ENCODE measurements around the gene GREB1. TPM values are rescaled to one million over a fixed set of nuclear protein-coding genes. Genes with fewer than 3 reads are reported as not detected.

GREB1 gene
- polyA plus RNA-seq, 1 donor from 2014 or later: 17.2 TPM

DNA sequence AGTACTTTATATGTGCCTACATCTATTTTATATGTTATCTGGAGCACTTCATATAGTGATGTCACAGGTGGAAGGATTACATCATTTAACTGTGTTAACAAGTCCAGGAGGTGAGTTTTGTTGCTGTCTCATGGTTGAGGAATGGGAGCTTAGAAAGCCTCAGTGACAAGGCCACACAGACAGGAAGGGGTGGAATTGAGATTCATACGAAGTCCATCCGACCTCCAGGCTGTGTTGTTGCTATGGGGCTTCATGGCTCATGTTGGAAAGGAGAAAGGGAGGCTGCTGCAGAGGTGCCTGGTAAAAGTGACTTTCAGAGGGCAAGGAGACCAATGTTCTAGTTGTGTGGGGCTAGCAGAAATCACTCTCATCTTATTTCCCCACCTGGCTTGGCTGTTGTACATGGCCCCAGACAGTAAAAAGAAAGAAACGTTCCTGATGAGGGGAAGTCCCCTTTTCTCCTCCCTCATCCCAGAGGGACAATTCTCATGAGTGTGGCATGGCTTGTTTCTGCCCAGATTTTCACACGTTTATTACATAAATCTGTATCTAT, 31.0 kb upstream of the GREB1 start:
- H4K20me1 ChIP-seq (ENCODE audit: insufficient read depth): no peaks in the 10 kb centered on the region
- no peak overlapping the region for H2AFZ ChIP-seq (ENCODE audit: low read depth, low read length)
- H3K9me2 ChIP-seq (ENCODE audit: insufficient read depth, low read length): no peaks in the 10 kb centered on the region
- H3K9ac ChIP-seq (ENCODE audit: low read length): no peak overlapping the region
- no peaks in the 10 kb centered on the region for H3K79me2 ChIP-seq (replicated peaks; ENCODE audit: insufficient read depth, low read length)
- H3K27me3 ChIP-seq (ENCODE audit: insufficient read depth, low read depth, low read length): no peaks in the 10 kb centered on the region
- peaks cover 2% of the 10 kb centered on the region for H3K9me3 ChIP-seq (ENCODE audit: low read length)
- no peaks in the 10 kb centered on the region for H3K36me3 ChIP-seq (ENCODE audit: insufficient read depth, low read length)
- H3K4me3 ChIP-seq (ENCODE audit: low read length): no peak overlapping the region
- no peak overlapping the region for H3K4me2 ChIP-seq (ENCODE audit: low read length)
- no peak for TF ChIP-seq RAD21 (conservative IDR thresholded peaks at IDR 0.05)
- TF ChIP-seq SMC3 (conservative IDR thresholded peaks at IDR 0.05; ENCODE audit: poor library complexity): no peak
- no peak for TF ChIP-seq EP300 (conservative IDR thresholded peaks at IDR 0.05; ENCODE audit: poor library complexity, severe bottlenecking)
- no peak overlapping the region for H3K27ac ChIP-seq (ENCODE audit: low read length)
- no peaks in the 10 kb centered on the region for H3F3A ChIP-seq (ENCODE audit: insufficient read depth, low read length, poor library complexity, severe bottlenecking)

DNA sequence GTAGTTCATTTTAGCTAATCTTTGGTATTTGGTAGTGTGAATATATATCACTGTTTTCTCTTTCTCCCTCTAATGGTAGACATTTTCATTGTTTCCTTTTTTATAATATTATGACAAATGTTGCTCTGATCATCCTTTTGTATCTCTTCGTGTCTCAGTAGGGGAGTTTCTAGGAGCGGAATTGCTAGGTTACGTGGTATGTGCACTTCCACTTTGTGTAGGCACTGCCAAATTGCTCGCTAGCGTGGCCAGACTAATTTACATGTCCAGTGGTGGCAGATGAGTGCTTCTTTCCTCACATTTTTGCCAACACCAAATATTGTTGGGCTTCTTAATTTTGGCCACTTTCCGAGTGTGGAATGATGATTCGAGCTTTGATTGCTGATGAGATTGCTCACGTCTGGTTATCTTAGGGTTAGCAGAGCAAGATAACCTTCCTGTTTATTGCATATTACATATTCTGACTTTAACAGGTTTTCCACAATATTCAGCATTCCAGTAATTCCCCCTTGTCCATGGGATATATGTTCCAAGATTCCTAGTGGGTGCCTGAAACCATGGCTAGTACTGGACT, 30.4 kb upstream of the GREB1 start:
- no peak overlapping the region for H3K4me2 ChIP-seq (ENCODE audit: low read length)
- TF ChIP-seq POLR2AphosphoS5 (IDR thresholded peaks at IDR 0.05) (no peak), RAD21 (conservative IDR thresholded peaks at IDR 0.05) (no peak), SMC3 (conservative IDR thresholded peaks at IDR 0.05; ENCODE audit: poor library complexity) (no peak), EP300 (conservative IDR thresholded peaks at IDR 0.05; ENCODE audit: poor library complexity, severe bottlenecking) (no peak), TAF1 (IDR thresholded peaks at IDR 0.05; ENCODE audit: low read depth) (no peak), MXI1 (conservative IDR thresholded peaks at IDR 0.05; ENCODE audit: poor library complexity, severe bottlenecking) (no peak), EZH2 (IDR thresholded peaks at IDR 0.05; ENCODE audit: borderline replicate concordance, insufficient read depth, low read length, poor library complexity, severe bottlenecking) (no peak)
- TF ChIP-seq, protein P1, sequence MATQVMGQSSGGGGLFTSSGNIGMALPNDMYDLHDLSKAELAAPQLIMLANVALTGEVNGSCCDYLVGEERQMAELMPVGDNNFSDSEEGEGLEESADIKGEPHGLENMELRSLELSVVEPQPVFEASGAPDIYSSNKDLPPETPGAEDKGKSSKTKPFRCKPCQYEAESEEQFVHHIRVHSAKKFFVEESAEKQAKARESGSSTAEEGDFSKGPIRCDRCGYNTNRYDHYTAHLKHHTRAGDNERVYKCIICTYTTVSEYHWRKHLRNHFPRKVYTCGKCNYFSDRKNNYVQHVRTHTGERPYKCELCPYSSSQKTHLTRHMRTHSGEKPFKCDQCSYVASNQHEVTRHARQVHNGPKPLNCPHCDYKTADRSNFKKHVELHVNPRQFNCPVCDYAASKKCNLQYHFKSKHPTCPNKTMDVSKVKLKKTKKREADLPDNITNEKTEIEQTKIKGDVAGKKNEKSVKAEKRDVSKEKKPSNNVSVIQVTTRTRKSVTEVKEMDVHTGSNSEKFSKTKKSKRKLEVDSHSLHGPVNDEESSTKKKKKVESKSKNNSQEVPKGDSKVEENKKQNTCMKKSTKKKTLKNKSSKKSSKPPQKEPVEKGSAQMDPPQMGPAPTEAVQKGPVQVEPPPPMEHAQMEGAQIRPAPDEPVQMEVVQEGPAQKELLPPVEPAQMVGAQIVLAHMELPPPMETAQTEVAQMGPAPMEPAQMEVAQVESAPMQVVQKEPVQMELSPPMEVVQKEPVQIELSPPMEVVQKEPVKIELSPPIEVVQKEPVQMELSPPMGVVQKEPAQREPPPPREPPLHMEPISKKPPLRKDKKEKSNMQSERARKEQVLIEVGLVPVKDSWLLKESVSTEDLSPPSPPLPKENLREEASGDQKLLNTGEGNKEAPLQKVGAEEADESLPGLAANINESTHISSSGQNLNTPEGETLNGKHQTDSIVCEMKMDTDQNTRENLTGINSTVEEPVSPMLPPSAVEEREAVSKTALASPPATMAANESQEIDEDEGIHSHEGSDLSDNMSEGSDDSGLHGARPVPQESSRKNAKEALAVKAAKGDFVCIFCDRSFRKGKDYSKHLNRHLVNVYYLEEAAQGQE (IDR thresholded peaks at IDR 0.05; ENCODE audit: borderline replicate concordance): no peak
- TF ChIP-seq, protein P2, sequence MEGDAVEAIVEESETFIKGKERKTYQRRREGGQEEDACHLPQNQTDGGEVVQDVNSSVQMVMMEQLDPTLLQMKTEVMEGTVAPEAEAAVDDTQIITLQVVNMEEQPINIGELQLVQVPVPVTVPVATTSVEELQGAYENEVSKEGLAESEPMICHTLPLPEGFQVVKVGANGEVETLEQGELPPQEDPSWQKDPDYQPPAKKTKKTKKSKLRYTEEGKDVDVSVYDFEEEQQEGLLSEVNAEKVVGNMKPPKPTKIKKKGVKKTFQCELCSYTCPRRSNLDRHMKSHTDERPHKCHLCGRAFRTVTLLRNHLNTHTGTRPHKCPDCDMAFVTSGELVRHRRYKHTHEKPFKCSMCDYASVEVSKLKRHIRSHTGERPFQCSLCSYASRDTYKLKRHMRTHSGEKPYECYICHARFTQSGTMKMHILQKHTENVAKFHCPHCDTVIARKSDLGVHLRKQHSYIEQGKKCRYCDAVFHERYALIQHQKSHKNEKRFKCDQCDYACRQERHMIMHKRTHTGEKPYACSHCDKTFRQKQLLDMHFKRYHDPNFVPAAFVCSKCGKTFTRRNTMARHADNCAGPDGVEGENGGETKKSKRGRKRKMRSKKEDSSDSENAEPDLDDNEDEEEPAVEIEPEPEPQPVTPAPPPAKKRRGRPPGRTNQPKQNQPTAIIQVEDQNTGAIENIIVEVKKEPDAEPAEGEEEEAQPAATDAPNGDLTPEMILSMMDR (IDR thresholded peaks at IDR 0.05; ENCODE audit: poor library complexity, severe bottlenecking): no peak
- H4K20me1 ChIP-seq (ENCODE audit: insufficient read depth): no peaks in the 10 kb centered on the region
- no peak overlapping the region for H3K4me3 ChIP-seq (ENCODE audit: low read length)
- H3K9me3 ChIP-seq (ENCODE audit: low read length): peaks cover 2% of the 10 kb centered on the region
- H2AFZ ChIP-seq (ENCODE audit: low read depth, low read length): no peak overlapping the region
- H3K9me2 ChIP-seq (ENCODE audit: insufficient read depth, low read length): no peaks in the 10 kb centered on the region
- no peaks in the 10 kb centered on the region for H3K79me2 ChIP-seq (replicated peaks; ENCODE audit: insufficient read depth, low read length)
- H3K27me3 ChIP-seq (ENCODE audit: insufficient read depth, low read depth, low read length): no peaks in the 10 kb centered on the region
- no peaks in the 10 kb centered on the region for H3K36me3 ChIP-seq (ENCODE audit: insufficient read depth, low read length)
- H3F3A ChIP-seq (ENCODE audit: insufficient read depth, low read length, poor library complexity, severe bottlenecking): no peaks in the 10 kb centered on the region
- no peak overlapping the region for H3K27ac ChIP-seq (ENCODE audit: low read length)
- H3K9ac ChIP-seq (ENCODE audit: low read length): no peak overlapping the region

All from neural cell (in vitro differentiated cells).